ENCODE data around the gene RBM20. TPM values are rescaled to one million over a fixed set of nuclear protein-coding genes. Genes with fewer than 3 reads are reported as not detected.

RBM20 gene
- total and polyA plus RNA-seq, 2 of the 4 experiments (the other 2 are of a cell fraction): under 0.01 to 0.15 TPM

GRCh38 chr10:110636572-110636931 lies 7.6 kb upstream of the RBM20 start:
- Histone ChIP-seq H2BK120ac (ENCODE audit: low read depth, low read length) (no peak overlapping the region), H4K91ac (ENCODE audit: insufficient read depth, low read depth, low read length) (no peak overlapping the region), H3K18ac (ENCODE audit: low read depth, low read length) (no peak overlapping the region), H3K36me3 (ENCODE audit: control insufficient read depth, insufficient read depth, low read length) (no peaks in the 10 kb centered on the region), H3K4me3 (ENCODE audit: insufficient read depth, low read depth, low read length) (no peak overlapping the region), H4K8ac (ENCODE audit: low read depth in 2 of 2, low read length in 2 of 2) (no peak overlapping the region), H3K4me1 (ENCODE audit: control insufficient read depth, insufficient read depth, low read length) (peaks cover 4% of the 10 kb centered on the region; the same call in 1 of the 2 replicates), H4K20me1 (ENCODE audit: insufficient read depth, low read length) (no peaks in the 10 kb centered on the region), H3K56ac (ENCODE audit: extremely low read depth, insufficient read depth, low read length) (no peak overlapping the region), H3K9me3 (ENCODE audit: control insufficient read depth, insufficient read depth, low read length) (no peaks in the 10 kb centered on the region), H2BK20ac (ENCODE audit: low read depth, low read length) (no peak overlapping the region), H2AFZ (replicated peaks; ENCODE audit: low read length, poor library complexity) (no peak overlapping the region), H3K4ac (ENCODE audit: low read depth, low read length) (no peak overlapping the region), H3K79me1 (ENCODE audit: low read depth in 1 of 2, low read length in 2 of 2) (no peaks in the 10 kb centered on the region), H3K23ac (ENCODE audit: low read depth, low read length) (no peak overlapping the region), H3K27ac (ENCODE audit: insufficient read depth, low read length) (no peak overlapping the region), H2AK5ac (ENCODE audit: low read depth, low read length) (no peak overlapping the region), H2BK5ac (ENCODE audit: low read depth, low read length, poor library complexity, severe bottlenecking) (no peak overlapping the region), H3K27me3 (ENCODE audit: control insufficient read depth, insufficient read depth, low read length) (peaks cover 8% of the 10 kb centered on the region; the same call in 1 of the 2 replicates), H4K5ac (ENCODE audit: low read depth, low read length) (no peak overlapping the region), H3K9me1 (ENCODE audit: insufficient read depth, low read length) (no peaks in the 10 kb centered on the region), H2BK15ac (ENCODE audit: low read depth, low read length) (no peak overlapping the region), H2AK9ac (replicated peaks; ENCODE audit: low read depth, low read length, poor library complexity) (no peak overlapping the region), H3K9ac (ENCODE audit: low read depth, low read length) (no peak overlapping the region), H3K14ac (replicated peaks; ENCODE audit: low read depth, low read length) (no peak overlapping the region), H3K4me2 (ENCODE audit: low read depth, low read length) (no peak overlapping the region)
- no peak for DNase-seq
- TF ChIP-seq RAD21 (IDR thresholded peaks at IDR 0.05; ENCODE audit: low read length) (no peak), RFX5 (IDR thresholded peaks at IDR 0.05; ENCODE audit: low read depth, low read length) (no peak), BHLHE40 (IDR thresholded peaks at IDR 0.05; ENCODE audit: low read depth, low read length) (no peak), MAFK (IDR thresholded peaks at IDR 0.05; ENCODE audit: low read depth, low read length) (no peak), NFE2L2 (IDR thresholded peaks at IDR 0.05; ENCODE audit: low read depth, low read length) (no peak), SMC3 (IDR thresholded peaks at IDR 0.05; ENCODE audit: low read depth, low read length) (no peak), FOS (IDR thresholded peaks at IDR 0.05; ENCODE audit: low read depth, low read length) (no peak), CHD1 (IDR thresholded peaks at IDR 0.05; ENCODE audit: low read depth, low read length) (no peak)
- TF ChIP-seq, protein P1, sequence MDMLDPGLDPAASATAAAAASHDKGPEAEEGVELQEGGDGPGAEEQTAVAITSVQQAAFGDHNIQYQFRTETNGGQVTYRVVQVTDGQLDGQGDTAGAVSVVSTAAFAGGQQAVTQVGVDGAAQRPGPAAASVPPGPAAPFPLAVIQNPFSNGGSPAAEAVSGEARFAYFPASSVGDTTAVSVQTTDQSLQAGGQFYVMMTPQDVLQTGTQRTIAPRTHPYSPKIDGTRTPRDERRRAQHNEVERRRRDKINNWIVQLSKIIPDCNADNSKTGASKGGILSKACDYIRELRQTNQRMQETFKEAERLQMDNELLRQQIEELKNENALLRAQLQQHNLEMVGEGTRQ (IDR thresholded peaks at IDR 0.05; ENCODE audit: low read depth, low read length): no peak
- TF ChIP-seq, protein P2, sequence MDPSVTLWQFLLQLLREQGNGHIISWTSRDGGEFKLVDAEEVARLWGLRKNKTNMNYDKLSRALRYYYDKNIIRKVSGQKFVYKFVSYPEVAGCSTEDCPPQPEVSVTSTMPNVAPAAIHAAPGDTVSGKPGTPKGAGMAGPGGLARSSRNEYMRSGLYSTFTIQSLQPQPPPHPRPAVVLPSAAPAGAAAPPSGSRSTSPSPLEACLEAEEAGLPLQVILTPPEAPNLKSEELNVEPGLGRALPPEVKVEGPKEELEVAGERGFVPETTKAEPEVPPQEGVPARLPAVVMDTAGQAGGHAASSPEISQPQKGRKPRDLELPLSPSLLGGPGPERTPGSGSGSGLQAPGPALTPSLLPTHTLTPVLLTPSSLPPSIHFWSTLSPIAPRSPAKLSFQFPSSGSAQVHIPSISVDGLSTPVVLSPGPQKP (IDR thresholded peaks at IDR 0.05; ENCODE audit: borderline replicate concordance, low read depth, low read length): no peak
- TF ChIP-seq, protein P3, sequence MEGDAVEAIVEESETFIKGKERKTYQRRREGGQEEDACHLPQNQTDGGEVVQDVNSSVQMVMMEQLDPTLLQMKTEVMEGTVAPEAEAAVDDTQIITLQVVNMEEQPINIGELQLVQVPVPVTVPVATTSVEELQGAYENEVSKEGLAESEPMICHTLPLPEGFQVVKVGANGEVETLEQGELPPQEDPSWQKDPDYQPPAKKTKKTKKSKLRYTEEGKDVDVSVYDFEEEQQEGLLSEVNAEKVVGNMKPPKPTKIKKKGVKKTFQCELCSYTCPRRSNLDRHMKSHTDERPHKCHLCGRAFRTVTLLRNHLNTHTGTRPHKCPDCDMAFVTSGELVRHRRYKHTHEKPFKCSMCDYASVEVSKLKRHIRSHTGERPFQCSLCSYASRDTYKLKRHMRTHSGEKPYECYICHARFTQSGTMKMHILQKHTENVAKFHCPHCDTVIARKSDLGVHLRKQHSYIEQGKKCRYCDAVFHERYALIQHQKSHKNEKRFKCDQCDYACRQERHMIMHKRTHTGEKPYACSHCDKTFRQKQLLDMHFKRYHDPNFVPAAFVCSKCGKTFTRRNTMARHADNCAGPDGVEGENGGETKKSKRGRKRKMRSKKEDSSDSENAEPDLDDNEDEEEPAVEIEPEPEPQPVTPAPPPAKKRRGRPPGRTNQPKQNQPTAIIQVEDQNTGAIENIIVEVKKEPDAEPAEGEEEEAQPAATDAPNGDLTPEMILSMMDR (conservative IDR thresholded peaks at IDR 0.05; ENCODE audit: low read depth, low read length): no peak
- no peak for ATAC-seq (ENCODE audit: low read depth)
- in situ Hi-C loops (cut with MboI; ENCODE audit: low sequenced_read_pairs) (no loop called here), intact Hi-C loops (cut with micrococcal nuclease) (no loop called here), dilution Hi-C loops (cut with HindIII; ENCODE audit: low sequenced_read_pairs, unreplicated experiment) (no loop called here)
- CTCF ChIA-PET: no interaction called here
- no TSS peak for BruUV-seq (replicated peaks)
- POLR2A ChIA-PET (ENCODE audit: unreplicated experiment): no interaction called here
- 100% methylated on average over 1 of the region's 2 CpGs; no CpG with 5 or more reads in 1 of the 2 experiments for WGBS, 2 experiments (ENCODE audit: extremely low coverage in 2 of 2, insufficient read length in 1 of 2)
